MM.1S (cell line): ENCODE measurements around the gene TMCO4.

ENCODE experiments used
- DNase-seq: peaks from one replicate; pipeline ENCODE4 v3.0.0-alpha.2; 2015
- H2AFZ ChIP-seq: fragments of 300-600 bp; sonication (generic); 2 replicates; pipeline ENCODE4 v1.6.0; 2016; ENCODE audit warnings: antibody characterized with exemption, low read length
- H3F3A ChIP-seq: fragments of 300-600 bp; sonication (generic); 2 replicates; pipeline ENCODE4 v1.6.1; 2016; ENCODE audit warnings: mild to moderate bottlenecking, antibody characterized with exemption, low read length, moderate library complexity, mixed read lengths; ENCODE audit not compliant: insufficient read depth
- H3K27ac ChIP-seq: fragments of 300-600 bp; sonication (generic); 2 replicates; pipeline ENCODE4 v1.5.1; 2016; ENCODE audit warnings: mild to moderate bottlenecking, low read length
- H3K27me3 ChIP-seq: fragments of 300-600 bp; sonication (generic); replicated peaks from 2 replicates; pipeline ENCODE4 v1.6.0; 2016; ENCODE audit warnings: low read length; ENCODE audit not compliant: insufficient read depth
- H3K36me3 ChIP-seq: fragments of 300-600 bp; sonication (generic); replicated peaks from 2 replicates; pipeline ENCODE4 v1.6.1; 2016; ENCODE audit warnings: mild to moderate bottlenecking, low read length, mixed read lengths; ENCODE audit not compliant: insufficient read depth
- H3K4me1 ChIP-seq: fragments of 300-600 bp; sonication (generic); 2 replicates; pipeline ENCODE4 v1.6.1; 2016; ENCODE audit warnings: low read length, mixed read lengths
- H3K4me2 ChIP-seq: fragments of 300-600 bp; sonication (generic); 2 replicates; pipeline ENCODE4 v1.6.0; 2016; ENCODE audit warnings: low read depth, low read length
- H3K4me3 ChIP-seq: fragments of 300-600 bp; sonication (generic); 2 replicates; pipeline ENCODE4 v1.5.1; 2016; ENCODE audit warnings: low read length, mixed read lengths
- H3K79me2 ChIP-seq: fragments of 300-600 bp; sonication (generic); 2 replicates; pipeline ENCODE4 v1.6.1; 2016; ENCODE audit warnings: mixed run types, low read length, mixed read lengths
- H3K9ac ChIP-seq: fragments of 300-600 bp; sonication (generic); 2 replicates; pipeline ENCODE4 v1.6.1; 2016; ENCODE audit warnings: low read length, mixed read lengths
- H3K9me2 ChIP-seq: fragments of 300-600 bp; sonication (generic); replicated peaks from 2 replicates; pipeline ENCODE4 v1.6.1; 2016; ENCODE audit warnings: mild to moderate bottlenecking, low read length, mixed read lengths; ENCODE audit not compliant: insufficient read depth
- H3K9me3 ChIP-seq: fragments of 300-600 bp; sonication (generic); replicated peaks from 2 replicates; pipeline ENCODE4 v1.6.1; 2016; ENCODE audit warnings: mild to moderate bottlenecking, low read length, mixed read lengths; ENCODE audit not compliant: insufficient read depth
- H4K20me1 ChIP-seq: fragments of 300-600 bp; sonication (generic); 2 replicates; pipeline ENCODE4 v1.6.1; 2016; ENCODE audit warnings: mild to moderate bottlenecking, low read length, moderate library complexity, mixed read lengths; ENCODE audit not compliant: insufficient read depth
- CTCF ChIP-seq: fragments of 300-600 bp; sonication (generic); IDR thresholded peaks from 2 replicates; pipeline ENCODE4 v1.5.1; 2016; ENCODE audit warnings: antibody characterized with exemption, low read length, mixed read lengths
- EZH2 ChIP-seq: fragments of 300-600 bp; sonication (generic); optimal IDR thresholded peaks from 2 replicates; pipeline ENCODE3; 2017; ENCODE audit warnings: low read depth, mild to moderate bottlenecking, antibody characterized with exemption, low read length, mixed read lengths
- EZH2phosphoT487 ChIP-seq: fragments of 300-600 bp; sonication (generic); IDR thresholded peaks from 2 replicates; pipeline ENCODE4 v1.6.1; 2018; ENCODE audit warnings: antibody characterized with exemption, low read length

Gene TMCO4

GRCh38 chr1:19797827-19798226, 1.9 kb downstream of the TMCO4 start:
- H3K9ac ChIP-seq = no peak overlapping the region

GRCh38 chr1:19794583-19794982, 5.1 kb downstream of the TMCO4 start:
- H3F3A ChIP-seq = peaks cover 8% of the 10 kb centered on the region
- H3K36me3 ChIP-seq = no peaks in the 10 kb centered on the region
- no peak overlapping the region for H3K4me2 ChIP-seq
- H3K9me2 ChIP-seq = no peaks in the 10 kb centered on the region
- peaks cover 16% of the 10 kb centered on the region for H3K4me1 ChIP-seq
- 0 out of 2 replicates have a peak, but pooled peaks cover 3% of the 10 kb centered on the region for H4K20me1 ChIP-seq
- H3K27me3 ChIP-seq = no peaks in the 10 kb centered on the region
- no peak overlapping the region for H2AFZ ChIP-seq
- H3K27ac ChIP-seq = no peak overlapping the region
- H3K9ac ChIP-seq = no peak overlapping the region
- 0 out of 2 replicates have a peak, but pooled peaks cover 7% of the 10 kb centered on the region for H3K79me2 ChIP-seq
- H3K4me3 ChIP-seq = no peak overlapping the region
- DNase-seq = no peak
- H3K9me3 ChIP-seq = no peaks in the 10 kb centered on the region
- TF ChIP-seq EZH2phosphoT487 = no peak
- TF ChIP-seq CTCF = no peak

More at GRCh38 chr1:19797827-19798226, 1.9 kb downstream of the TMCO4 start:
- peaks cover 7% of the 10 kb centered on the region; the same call in 1 of the 2 replicates for H3F3A ChIP-seq
- H3K79me2 ChIP-seq = 0 out of 2 replicates have a peak, but pooled peaks cover 7% of the 10 kb centered on the region
- no peaks in the 10 kb centered on the region for H3K9me2 ChIP-seq
- no peaks in the 10 kb centered on the region for H3K27me3 ChIP-seq
- H3K9me3 ChIP-seq = no peaks in the 10 kb centered on the region
- no peak overlapping the region for H3K4me2 ChIP-seq
- H3K27ac ChIP-seq = no peak overlapping the region
- H4K20me1 ChIP-seq = no peaks in the 10 kb centered on the region
- no peak overlapping the region for H2AFZ ChIP-seq
- TF ChIP-seq EZH2 = no peak
- TF ChIP-seq CTCF = no peak
- TF ChIP-seq EZH2phosphoT487 = no peak
- H3K4me3 ChIP-seq = no peak overlapping the region
- no peak for DNase-seq
- H3K36me3 ChIP-seq = no peaks in the 10 kb centered on the region
- H3K4me1 ChIP-seq = peaks cover 6% of the 10 kb centered on the region; the same call in 1 of the 2 replicates

- Histone ChIP-seq H4K20me1 (0 out of 2 replicates have a peak, but pooled peaks cover 3% of the 10 kb centered on the region), H3K9ac (no peak overlapping the region), H3K9me3 (no peaks in the 10 kb centered on the region), H3F3A (peaks cover 8% of the 10 kb centered on the region), H3K27ac (no peak overlapping the region), H2AFZ (no peak overlapping the region), H3K27me3 (no peaks in the 10 kb centered on the region), H3K79me2 (no peaks in the 10 kb centered on the region), H3K4me2 (no peak overlapping the region), H3K4me3 (no peak overlapping the region), H3K4me1 (peaks cover 15% of the 10 kb centered on the region), H3K9me2 (no peaks in the 10 kb centered on the region), H3K36me3 (no peaks in the 10 kb centered on the region)
- TF ChIP-seq EZH2phosphoT487 = no peak
- TF ChIP-seq CTCF = no peak
- TF ChIP-seq EZH2 = no peak
- DNase-seq = no peak
Measured at GRCh38 chr1:19793360-19794046, 6.2 kb downstream of the TMCO4 start.
